NCI-H187 (cell line): ENCODE results near the gene ACSS3.

ENCODE experiments used
- DNase-seq, 2 experiments: peaks; one replicate each; lab custom pipeline; 2025; lab: John Stamatoyannopoulos, UW

ACSS3 gene

GRCh38 chr12:81295251-81295650, 217.4 kb downstream of the ACSS3 start:
- DNase-seq = no peak

- no peak for DNase-seq
Measured at GRCh38 chr12:81296556-81297305, 218.9 kb downstream of the ACSS3 start.

GRCh38 chr12:81297601-81298000, 219.7 kb downstream of the ACSS3 start:
- DNase-seq = no peak

DNA sequence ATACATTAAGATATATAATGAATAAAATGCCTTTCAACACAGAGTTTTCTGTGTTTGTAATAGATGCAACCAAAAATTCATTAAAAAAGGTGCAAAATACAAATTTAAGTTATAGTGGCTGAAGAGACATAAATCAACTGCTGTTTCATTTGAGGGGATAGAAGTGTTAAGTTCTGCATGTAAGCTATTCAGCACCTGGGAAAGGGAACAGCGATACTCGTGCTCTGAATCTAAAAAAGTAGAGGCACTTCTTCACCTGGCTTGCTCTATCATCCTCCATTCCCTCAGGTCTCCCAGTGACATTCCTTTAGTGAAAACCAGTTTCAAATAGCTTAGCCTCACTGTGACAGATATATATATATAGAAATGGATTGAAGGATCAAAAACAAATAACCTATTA, 222.6 kb downstream of the ACSS3 start:
- DNase-seq = no peak

- DNase-seq = no peak
Measured at GRCh38 chr12:81303935-81304334, 226.1 kb downstream of the ACSS3 start.
